CD4-positive, CD25-positive, alpha-beta regulatory T cell (primary cell): Measurements from ENCODE around the gene PLCH2. TPM values are rescaled to one million over a fixed set of nuclear protein-coding genes. Genes with fewer than 3 reads are reported as not detected.

Experiments used
- ATAC-seq, 2 donors: fragments of 150-1000 bp; cut with Tn5 transposase; one replicate each; pipeline ENCODE4 v1.10.0; 2021; ENCODE audit warnings: low read depth in 2 of 2, moderate number of reproducible peaks in 2 of 2, moderate library complexity in 1 of 2
- DNase-seq, 3 donors: peaks; one replicate each; pipeline versions ENCODE4 v3.0.0 to v3.0.0-alpha.2; 2012 to 2022; ENCODE audit warnings: mixed read lengths in 1 of 3
- H3K27ac ChIP-seq: one replicate; pipeline ENCODE4 v1.7.0; 2013; ENCODE audit warnings: mild to moderate bottlenecking, low read length; ENCODE audit not compliant: insufficient read depth, poor library complexity, severe bottlenecking
- H3K27me3 ChIP-seq: one replicate; pipeline ENCODE4 v1.7.0; 2013; ENCODE audit warnings: low read length; ENCODE audit not compliant: control insufficient read depth, insufficient read depth
- H3K36me3 ChIP-seq: one replicate; pipeline ENCODE4 v1.7.0; 2013; ENCODE audit warnings: mild to moderate bottlenecking, low read length, moderate library complexity; ENCODE audit not compliant: control insufficient read depth, insufficient read depth
- H3K4me1 ChIP-seq: 2 replicates; pipeline ENCODE4 v1.7.0; 2013; ENCODE audit warnings: mild to moderate bottlenecking, low read length; ENCODE audit not compliant: insufficient read depth, control insufficient read depth, poor library complexity, severe bottlenecking
- H3K4me3 ChIP-seq: one replicate; pipeline ENCODE4 v1.7.0; 2013; ENCODE audit warnings: low read depth, mild to moderate bottlenecking, low read length, moderate library complexity
- H3K9me3 ChIP-seq, 2 experiments: 1 replicate in 1 of 2; 2 replicates in 1 of 2; pipeline ENCODE4 v1.7.0; 2013; ENCODE audit warnings: low read length in 2 of 2, mild to moderate bottlenecking in 1 of 2, moderate library complexity in 1 of 2; ENCODE audit not compliant: control insufficient read depth in 2 of 2
- H3K27ac Mint-ChIP-seq, 3 donors: one replicate each; pipeline ENCODE4 v1.8.0; 2020 to 2022; ENCODE audit warnings: mild to moderate bottlenecking in 3 of 3, mixed read lengths in 3 of 3, moderate library complexity in 2 of 3
- H3K27me3 Mint-ChIP-seq: one replicate; pipeline ENCODE4 v1.8.0; 2022; ENCODE audit warnings: mild to moderate bottlenecking, mixed read lengths
- H3K36me3 Mint-ChIP-seq: one replicate; pipeline ENCODE4 v1.8.0; 2020; ENCODE audit warnings: mixed read lengths
- H3K4me1 Mint-ChIP-seq, 4 donors: one replicate each; pipeline ENCODE4 v1.8.0; 2020 to 2022; ENCODE audit warnings: mixed read lengths in 4 of 4, mild to moderate bottlenecking in 1 of 4
- H3K4me3 Mint-ChIP-seq, 4 donors: one replicate each; pipeline ENCODE4 v1.8.0; 2020 to 2022; ENCODE audit warnings: mild to moderate bottlenecking in 4 of 4, mixed read lengths in 4 of 4, moderate library complexity in 3 of 4
- H3K9me3 Mint-ChIP-seq, 7 donors: one replicate each; pipeline ENCODE4 v1.8.0; 2020 to 2022; ENCODE audit warnings: mixed read lengths in 7 of 7, mild to moderate bottlenecking in 3 of 7, moderate library complexity in 2 of 7
- polyA plus RNA-seq, 4 donors: library from polyadenylated mRNA; unstranded; fragments of 300-500 nt; fragmentation: Illumina TruSeq; gene quantifications; one replicate each; pipeline ENCODE4 v1.2.3, GENCODE V29; 2021
- total RNA-seq: library from RNA; stranded (reverse); gene quantifications from one replicate; pipeline ENCODE4 v1.2.3, GENCODE V29; 2022

Gene PLCH2
- total and polyA plus RNA-seq, 5 donors from 2014 or later, result 0.35 to 43.4 (median 1.1) TPM

DNA sequence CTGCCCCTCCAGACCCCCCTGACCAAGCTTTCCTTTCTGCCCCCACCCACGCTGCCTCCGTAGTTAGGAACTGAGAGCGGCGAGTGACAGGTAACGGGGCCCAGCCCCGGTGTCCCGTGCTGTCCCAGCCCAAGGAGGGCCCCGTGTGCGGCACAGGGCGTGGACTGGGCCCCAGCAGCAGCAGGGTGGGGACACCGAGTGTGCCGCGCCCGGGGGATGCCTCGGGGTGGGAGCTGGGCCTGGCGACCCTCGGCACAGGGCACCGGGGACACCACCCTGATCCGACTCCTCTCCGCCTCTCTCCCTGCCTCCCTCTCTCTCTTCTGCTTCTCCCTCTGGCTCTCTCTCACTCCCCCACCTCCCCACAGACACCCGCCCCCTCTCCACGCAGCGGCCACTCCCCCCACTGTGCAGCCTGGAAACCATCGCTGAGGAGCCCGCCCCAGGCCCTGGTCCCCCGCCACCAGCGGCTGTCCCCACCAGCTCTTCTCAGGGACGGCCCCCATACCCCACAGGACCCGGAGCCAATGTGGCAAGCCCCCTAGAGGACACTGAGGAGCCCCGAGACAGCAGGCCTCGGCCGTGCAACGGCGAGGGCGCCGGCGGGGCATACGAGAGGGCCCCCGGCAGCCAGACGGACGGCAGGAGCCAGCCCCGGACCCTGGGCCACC is 27.6 kb downstream of the PLCH2 start:
- H3K9me3 ChIP-seq, result no peaks in the 10 kb centered on the region
- H3K9me3 Mint-ChIP-seq, result no peaks in the 10 kb centered on the region
- H3K4me1 ChIP-seq, result peaks cover 26% of the 10 kb centered on the region
- no peak overlapping the region for H3K4me3 ChIP-seq
- no peak for DNase-seq
- no peaks in the 10 kb centered on the region for H3K27me3 Mint-ChIP-seq
- H3K4me1 Mint-ChIP-seq, result peaks cover 0 to 26% (median 6%) of the 10 kb centered on the region in 4 donors
- H3K36me3 ChIP-seq, result peaks cover 2% of the 10 kb centered on the region
- ATAC-seq, result no peak
- no peak overlapping the region for H3K4me3 Mint-ChIP-seq
- H3K36me3 Mint-ChIP-seq, result peaks cover 4% of the 10 kb centered on the region
- no peak overlapping the region for H3K27ac Mint-ChIP-seq
- no peaks in the 10 kb centered on the region for H3K27me3 ChIP-seq
- no peak overlapping the region for H3K27ac ChIP-seq

DNA sequence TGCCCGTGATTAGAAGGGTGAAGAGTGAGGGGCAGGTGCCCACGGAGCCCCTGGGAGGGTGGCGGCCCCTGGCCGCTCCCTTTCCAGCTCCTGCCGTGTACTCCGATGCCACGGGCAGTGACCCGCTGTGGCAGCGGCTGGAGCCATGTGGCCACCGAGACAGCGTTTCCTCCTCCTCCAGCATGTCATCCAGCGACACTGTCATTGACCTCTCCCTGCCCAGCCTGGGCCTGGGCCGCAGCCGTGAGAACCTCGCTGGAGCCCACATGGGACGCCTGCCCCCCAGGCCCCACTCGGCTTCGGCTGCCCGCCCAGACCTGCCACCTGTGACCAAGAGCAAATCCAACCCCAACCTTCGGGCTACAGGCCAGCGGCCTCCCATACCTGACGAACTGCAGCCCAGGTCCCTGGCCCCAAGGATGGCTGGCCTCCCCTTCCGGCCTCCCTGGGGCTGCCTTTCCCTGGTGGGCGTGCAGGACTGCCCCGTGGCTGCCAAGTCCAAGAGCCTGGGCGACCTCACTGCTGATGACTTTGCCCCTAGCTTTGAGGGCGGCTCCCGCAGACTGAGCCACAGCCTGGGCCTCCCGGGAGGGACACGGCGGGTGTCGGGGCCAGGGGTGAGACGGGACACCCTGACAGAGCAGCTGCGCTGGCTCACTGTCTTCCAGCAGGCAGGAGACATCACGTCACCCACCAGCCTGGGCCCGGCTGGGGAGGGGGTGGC is 28.3 kb downstream of the PLCH2 start:
- ATAC-seq (no peak), DNase-seq (no peak)
- Histone ChIP-seq H3K36me3 (peaks cover 8% of the 10 kb centered on the region), H3K9me3 (no peaks in the 10 kb centered on the region), H3K27ac (no peak overlapping the region), H3K4me1 (peaks cover 20% of the 10 kb centered on the region), H3K27me3 (no peaks in the 10 kb centered on the region), H3K4me3 (no peak overlapping the region)
- H3K27me3 Mint-ChIP-seq, result no peaks in the 10 kb centered on the region
- peaks cover 0 to 22% (median 6%) of the 10 kb centered on the region in 4 donors for H3K4me1 Mint-ChIP-seq
- H3K36me3 Mint-ChIP-seq, result peaks cover 5% of the 10 kb centered on the region
- H3K4me3 Mint-ChIP-seq, result no peak overlapping the region
- peak overlapping the region in 1 of 3 donors; percentile 67 for H3K27ac Mint-ChIP-seq
- H3K9me3 Mint-ChIP-seq, result no peaks in the 10 kb centered on the region

DNA sequence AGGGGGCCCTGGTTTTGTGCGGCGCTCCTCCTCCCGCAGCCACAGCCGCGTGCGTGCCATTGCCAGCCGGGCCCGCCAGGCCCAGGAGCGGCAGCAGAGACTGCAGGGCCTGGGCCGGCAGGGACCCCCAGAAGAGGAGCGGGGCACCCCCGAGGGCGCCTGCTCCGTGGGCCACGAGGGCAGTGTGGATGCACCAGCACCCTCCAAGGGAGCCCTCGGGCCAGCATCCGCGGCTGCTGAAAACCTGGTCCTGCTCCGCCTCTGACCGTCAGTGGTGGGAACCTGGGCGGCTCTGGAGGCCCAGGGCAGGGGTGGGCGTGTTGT is 28.8 kb downstream of the PLCH2 start:
- no peaks in the 10 kb centered on the region for H3K9me3 ChIP-seq
- Mint-ChIP-seq H3K4me3 (no peak overlapping the region), H3K4me1 (peaks cover 0 to 17% (median 4%) of the 10 kb centered on the region in 4 donors), H3K9me3 (no peaks in the 10 kb centered on the region), H3K27ac (no peak overlapping the region), H3K27me3 (no peaks in the 10 kb centered on the region), H3K36me3 (peaks cover 5% of the 10 kb centered on the region)
- DNase-seq (no peak), ATAC-seq (no peak)
- peaks cover 14% of the 10 kb centered on the region for H3K4me1 ChIP-seq
- no peak overlapping the region for H3K4me3 ChIP-seq
- H3K36me3 ChIP-seq, result peaks cover 13% of the 10 kb centered on the region
- no peaks in the 10 kb centered on the region for H3K27me3 ChIP-seq
- no peak overlapping the region for H3K27ac ChIP-seq

DNA sequence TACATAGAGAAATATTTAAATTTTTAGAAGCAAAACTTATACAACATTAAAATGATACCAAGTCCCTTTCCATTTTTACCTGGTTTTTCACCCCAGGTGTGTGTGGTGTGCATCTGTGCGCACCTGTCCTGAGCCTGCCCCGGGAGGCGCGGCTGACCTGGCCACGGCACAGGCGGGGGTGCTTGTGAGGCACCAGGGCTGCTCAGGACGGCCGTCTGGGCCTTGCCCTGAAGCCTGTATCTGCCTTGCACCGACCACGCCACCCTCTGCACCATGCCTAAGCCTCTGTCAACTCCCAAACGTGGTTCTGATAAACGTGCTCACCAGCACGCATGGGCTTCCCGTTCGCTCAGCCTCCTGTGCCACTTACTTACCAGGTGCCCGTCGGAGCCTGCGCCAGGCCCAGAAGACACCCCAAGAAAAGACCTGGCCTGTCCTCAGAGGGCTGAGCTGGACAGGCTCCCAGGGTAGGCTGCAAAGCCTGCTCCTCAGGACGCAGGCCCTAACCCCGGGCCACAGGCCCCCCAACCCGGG is 29.4 kb downstream of the PLCH2 start:
- peaks cover 19% of the 10 kb centered on the region for H3K36me3 ChIP-seq
- H3K9me3 ChIP-seq, result no peaks in the 10 kb centered on the region
- no peak overlapping the region for H3K4me3 ChIP-seq
- Mint-ChIP-seq H3K4me1 (peaks cover 0 to 10% (median under 1%) of the 10 kb centered on the region in 4 donors), H3K9me3 (no peaks in the 10 kb centered on the region), H3K27me3 (no peaks in the 10 kb centered on the region), H3K27ac (no peak overlapping the region), H3K36me3 (peaks cover 5% of the 10 kb centered on the region), H3K4me3 (peak overlapping the region in 1 of 4 donors; percentile 65)
- DNase-seq, result no peak
- ATAC-seq, result no peak
- H3K27me3 ChIP-seq, result no peaks in the 10 kb centered on the region
- no peak overlapping the region for H3K27ac ChIP-seq
- peaks cover 8% of the 10 kb centered on the region for H3K4me1 ChIP-seq

DNA sequence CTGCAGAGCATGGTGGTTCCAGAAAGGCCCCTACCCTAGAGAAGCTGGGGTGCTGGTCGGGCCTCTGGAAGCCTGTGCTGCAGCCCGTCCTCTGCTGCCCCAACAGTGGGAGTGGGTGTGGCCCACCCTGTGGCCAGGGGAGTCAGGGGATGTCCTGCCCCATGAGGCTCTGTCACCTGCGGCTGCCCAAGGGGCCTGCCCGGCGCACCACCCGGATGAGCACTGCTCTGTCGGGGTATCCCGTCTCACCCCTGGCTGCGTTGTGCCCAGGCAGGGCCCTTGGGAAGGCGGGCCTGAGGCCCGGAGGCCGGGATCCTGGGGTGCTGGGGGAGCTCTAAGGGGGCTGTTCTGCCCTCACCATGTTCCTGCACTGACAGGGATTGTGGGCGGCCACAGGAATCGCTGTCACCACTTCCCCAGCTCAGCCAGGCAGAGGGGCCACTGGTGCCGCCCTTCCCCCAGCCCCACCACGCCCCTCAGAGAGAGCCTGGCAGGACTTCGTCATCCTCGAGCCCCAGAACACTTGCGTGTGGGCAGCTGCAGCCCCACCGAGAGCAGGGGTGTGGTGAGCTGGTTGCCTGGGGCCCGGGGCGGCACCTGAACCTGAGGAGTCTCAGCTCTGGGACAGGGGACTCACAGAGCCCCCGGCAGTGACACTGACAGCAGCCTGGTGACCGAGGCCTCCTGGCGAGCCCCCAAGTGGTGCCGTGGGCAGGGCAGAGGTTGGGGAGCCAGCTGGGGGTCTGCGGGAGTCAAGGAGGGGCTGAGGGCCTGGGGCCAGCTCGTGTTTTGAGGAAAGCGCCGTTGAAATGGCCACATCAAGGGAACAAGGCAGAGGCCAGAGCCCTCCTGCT is 30.1 kb downstream of the PLCH2 start:
- peaks cover 5% of the 10 kb centered on the region for H3K36me3 Mint-ChIP-seq
- no peak for ATAC-seq
- H3K27me3 ChIP-seq, result no peaks in the 10 kb centered on the region
- no peak overlapping the region for H3K4me3 ChIP-seq
- no peak for DNase-seq
- no peaks in the 10 kb centered on the region for H3K9me3 ChIP-seq
- peak overlapping the region in 1 of 3 donors; percentile 76 for H3K27ac Mint-ChIP-seq
- H3K4me3 Mint-ChIP-seq, result no peak overlapping the region
- H3K27me3 Mint-ChIP-seq, result no peaks in the 10 kb centered on the region
- H3K4me1 Mint-ChIP-seq, result peaks cover 0 to 7% (median 0%) of the 10 kb centered on the region in 4 donors
- H3K27ac ChIP-seq, result no peak overlapping the region
- peaks cover 25% of the 10 kb centered on the region for H3K36me3 ChIP-seq
- no peaks in the 10 kb centered on the region for H3K9me3 Mint-ChIP-seq
- peaks cover 2% of the 10 kb centered on the region for H3K4me1 ChIP-seq

DNA sequence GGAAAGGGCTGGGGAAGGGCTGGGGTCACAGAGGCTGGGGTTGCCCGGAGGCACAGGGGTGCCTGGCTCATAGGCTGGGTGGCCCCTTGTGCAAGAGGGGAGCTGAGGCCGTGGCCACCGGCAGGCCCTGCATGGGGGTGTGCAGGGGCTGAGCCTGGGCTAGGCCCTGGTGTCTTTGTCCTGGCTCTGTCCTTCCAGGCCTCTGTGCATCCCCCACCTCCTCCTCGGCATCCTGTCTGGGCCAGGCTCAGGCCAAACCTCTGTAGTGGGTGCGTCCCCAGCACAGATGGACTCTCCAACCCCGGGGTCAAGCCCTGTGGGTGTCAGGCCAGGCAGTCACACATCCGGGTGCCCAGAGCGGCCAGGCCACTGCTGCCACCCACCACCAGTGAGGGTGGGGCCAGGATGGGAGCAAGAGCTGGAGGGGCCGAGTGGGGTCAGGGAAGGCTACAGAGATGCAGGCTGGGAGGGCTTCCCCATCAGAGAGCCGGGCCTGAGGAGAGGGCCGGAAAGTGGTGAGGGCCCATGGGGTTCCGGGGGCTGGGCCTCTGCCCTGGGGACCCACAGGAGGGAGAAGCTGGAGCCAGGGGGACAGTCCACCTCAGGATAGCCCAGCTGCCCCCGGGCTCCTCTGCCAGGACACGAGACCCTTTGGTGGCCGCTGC is 30.9 kb downstream of the PLCH2 start:
- peaks cover 0 to 5% (median 0%) of the 10 kb centered on the region in 4 donors for H3K4me1 Mint-ChIP-seq

DNA sequence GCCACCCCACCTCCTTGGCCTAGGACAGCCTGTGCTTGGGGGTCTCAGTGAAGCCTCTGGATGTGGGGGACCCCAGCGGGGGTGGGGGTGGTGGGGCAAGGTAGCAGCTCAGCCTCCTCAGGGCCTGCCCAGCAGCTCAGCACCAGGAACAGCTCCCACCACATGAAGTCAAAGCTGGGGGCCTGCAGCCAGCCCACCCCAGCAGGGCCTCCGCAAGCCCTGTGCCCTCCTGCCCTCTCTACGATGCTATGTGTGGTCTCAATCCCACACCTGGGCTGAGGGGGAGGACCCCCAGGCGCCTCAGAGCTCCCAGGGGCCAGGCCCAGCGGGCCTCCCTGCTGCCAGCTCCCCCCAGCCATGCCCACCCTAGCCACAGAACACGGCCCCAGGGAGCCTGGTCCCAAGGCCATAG is 31.7 kb downstream of the PLCH2 start:
- Mint-ChIP-seq H3K36me3 (peaks cover 7% of the 10 kb centered on the region), H3K4me1 (peaks cover 0 to 5% (median 0%) of the 10 kb centered on the region in 4 donors), H3K27ac (no peak overlapping the region), H3K4me3 (no peak overlapping the region), H3K9me3 (no peaks in the 10 kb centered on the region), H3K27me3 (no peaks in the 10 kb centered on the region)
- no peak for ATAC-seq
- Histone ChIP-seq H3K27me3 (no peaks in the 10 kb centered on the region), H3K36me3 (peaks cover 39% of the 10 kb centered on the region), H3K4me1 (no peaks in the 10 kb centered on the region), H3K27ac (no peak overlapping the region), H3K9me3 (no peaks in the 10 kb centered on the region), H3K4me3 (no peak overlapping the region)
- DNase-seq, result no peak

More for the DNA sequence above, 30.9 kb downstream of the PLCH2 start:
- no peak overlapping the region for H3K27ac ChIP-seq
- H3K27ac Mint-ChIP-seq, result peak overlapping the region in 1 of 3 donors; percentile 76
- peaks cover 7% of the 10 kb centered on the region for H3K36me3 Mint-ChIP-seq
- H3K4me1 ChIP-seq, result no peaks in the 10 kb centered on the region
- no peaks in the 10 kb centered on the region for H3K27me3 ChIP-seq
- ATAC-seq, result no peak
- H3K9me3 Mint-ChIP-seq, result no peaks in the 10 kb centered on the region
- no peak overlapping the region for H3K4me3 Mint-ChIP-seq
- no peak for DNase-seq
- H3K36me3 ChIP-seq, result peaks cover 33% of the 10 kb centered on the region
- no peaks in the 10 kb centered on the region for H3K9me3 ChIP-seq
- no peaks in the 10 kb centered on the region for H3K27me3 Mint-ChIP-seq
- no peak overlapping the region for H3K4me3 ChIP-seq
